Subcutaneous adipose tissue (tissue), 4 donors: ENCODE measurements around the gene GLYAT. TPM values are rescaled to one million over a fixed set of nuclear protein-coding genes. Genes with fewer than 3 reads are reported as not detected.

Experiments
- CTCF ChIP-seq: fragments of 450-650 bp; IDR thresholded peaks from one replicate; pipeline ENCODE4 v1.5.1; 2016; ENCODE audit warnings: low read depth, mild to moderate bottlenecking, control low read depth, antibody characterized with exemption, moderate library complexity
- total RNA-seq, 4 donors: library from RNA; depleted of rRNA; stranded (reverse); fragments of >200 nt; gene quantifications; one replicate each; pipeline ENCODE4 v1.1.0, GENCODE V29; 2016

GLYAT gene
- total RNA-seq, 4 donors from 2014 or later: 2.4 to 11.7 (median 6.2) TPM

GRCh38 chr11:58659910-58660570, 71.7 kb downstream of the GLYAT start:
- no peak for TF ChIP-seq CTCF

- no peak for TF ChIP-seq CTCF
These were observed 72.3 kb downstream of the GLYAT start for GRCh38 chr11:58659404-58659803.

Other genes starting within 250 kb of the GLYAT start
- not detected for gene OR5B21, start 223.8 kb downstream of the GLYAT start, total RNA-seq
- gene LPXN, start 156.1 kb downstream of the GLYAT start, total RNA-seq: 10 to 100 TPM in 2 of 4 donors, 1 to 10 TPM in 2; 7.9 to 75.5 (median 14.2) TPM
- 10 to 100 TPM; 45.7 to 77.1 (median 55.5) TPM for gene ZFP91, start 152.9 kb downstream of the GLYAT start, total RNA-seq
- 1 to 10 TPM in 2 of 4 donors, under 1 TPM in 2; 0.88 to 1.6 (median 1.2) TPM for gene CNTF, start 109.3 kb downstream of the GLYAT start, total RNA-seq
- gene GLYATL2, start 112.8 kb upstream of the GLYAT start, total RNA-seq: not detected
- not detected for gene GLYATL1, start 207.5 kb upstream of the GLYAT start, total RNA-seq